Measurements from ENCODE around the gene ATP13A3.

- TF ChIP-seq EZH2 (IDR thresholded peaks at IDR 0.05; ENCODE audit: low read depth, unreplicated experiment) (no peak), POLR2AphosphoS5 (IDR thresholded peaks at IDR 0.05; ENCODE audit: low read depth) (no peak), EZH2phosphoT487 (IDR thresholded peaks at IDR 0.05; ENCODE audit: unreplicated experiment) (no peak), STAT1 (IDR thresholded peaks at IDR 0.05; ENCODE audit: unreplicated experiment) (no peak), CREB1 (CRISPR knock-in tag; IDR thresholded peaks at IDR 0.05; ENCODE audit: low read depth) (no peak)
- TF ChIP-seq, protein P1, sequence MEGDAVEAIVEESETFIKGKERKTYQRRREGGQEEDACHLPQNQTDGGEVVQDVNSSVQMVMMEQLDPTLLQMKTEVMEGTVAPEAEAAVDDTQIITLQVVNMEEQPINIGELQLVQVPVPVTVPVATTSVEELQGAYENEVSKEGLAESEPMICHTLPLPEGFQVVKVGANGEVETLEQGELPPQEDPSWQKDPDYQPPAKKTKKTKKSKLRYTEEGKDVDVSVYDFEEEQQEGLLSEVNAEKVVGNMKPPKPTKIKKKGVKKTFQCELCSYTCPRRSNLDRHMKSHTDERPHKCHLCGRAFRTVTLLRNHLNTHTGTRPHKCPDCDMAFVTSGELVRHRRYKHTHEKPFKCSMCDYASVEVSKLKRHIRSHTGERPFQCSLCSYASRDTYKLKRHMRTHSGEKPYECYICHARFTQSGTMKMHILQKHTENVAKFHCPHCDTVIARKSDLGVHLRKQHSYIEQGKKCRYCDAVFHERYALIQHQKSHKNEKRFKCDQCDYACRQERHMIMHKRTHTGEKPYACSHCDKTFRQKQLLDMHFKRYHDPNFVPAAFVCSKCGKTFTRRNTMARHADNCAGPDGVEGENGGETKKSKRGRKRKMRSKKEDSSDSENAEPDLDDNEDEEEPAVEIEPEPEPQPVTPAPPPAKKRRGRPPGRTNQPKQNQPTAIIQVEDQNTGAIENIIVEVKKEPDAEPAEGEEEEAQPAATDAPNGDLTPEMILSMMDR (conservative IDR thresholded peaks at IDR 0.05; ENCODE audit: low read depth in 2 of 2): no peak
These were observed 46.0 kb downstream of the ATP13A3 start for GRCh38 chr3:194440756-194441155.
